HG03095 (cell line): ENCODE data around the gene CENPN.

Experiments
- ATAC-seq: cut with Tn5 transposase; IDR thresholded peaks from one replicate; pipeline ENCODE4 v1.9.1; 2021; ENCODE audit warnings: moderate library complexity; ENCODE audit not compliant: unreplicated experiment

The CENPN gene

GRCh38 chr16:81026429-81026828, 19.4 kb downstream of the CENPN start:
- ATAC-seq, result no peak

GRCh38 chr16:81029930-81030604, 23.1 kb downstream of the CENPN start:
- ATAC-seq, result no peak

GRCh38 chr16:81035398-81035974, 28.5 kb downstream of the CENPN start, which contains the start of gene ATMIN:
Gene ATMIN (plus strand): TSS chr16:81035842. CDS start chr16:81035871, 29 bp downstream.
- peak; percentile 90 for ATAC-seq

- ATAC-seq, result peak; percentile 46
Observed at GRCh38 chr16:81035975-81036750, 29.1 kb downstream of the CENPN start.

- no peak for ATAC-seq
Observed at GRCh38 chr16:81036751-81037350, 29.8 kb downstream of the CENPN start.

GRCh38 chr16:81040131-81040530, 33.1 kb downstream of the CENPN start:
- ATAC-seq, result no peak

GRCh38 chr16:81040842-81041241, 33.8 kb downstream of the CENPN start:
- ATAC-seq, result no peak

- ATAC-seq, result no peak
Observed at GRCh38 chr16:81041696-81042095, 34.7 kb downstream of the CENPN start.

- no peak for ATAC-seq
Observed at GRCh38 chr16:81042821-81043220, 35.8 kb downstream of the CENPN start.

GRCh38 chr16:81053761-81054160, 46.7 kb downstream of the CENPN start:
- no peak for ATAC-seq

- no peak for ATAC-seq
Observed at GRCh38 chr16:81060576-81061306, 53.7 kb downstream of the CENPN start.

GRCh38 chr16:81061307-81061640, 54.3 kb downstream of the CENPN start:
- ATAC-seq, result no peak

GRCh38 chr16:81061871-81062608, 55.0 kb downstream of the CENPN start:
- ATAC-seq, result no peak

- no peak for ATAC-seq
Observed at GRCh38 chr16:81066681-81067080, 59.7 kb downstream of the CENPN start.

- no peak for ATAC-seq
Observed at GRCh38 chr16:81067166-81067565, 60.2 kb downstream of the CENPN start.

GRCh38 chr16:81069063-81069462, 62.0 kb downstream of the CENPN start:
- no peak for ATAC-seq

- ATAC-seq, result no peak
Observed at GRCh38 chr16:81070979-81071378, 64.0 kb downstream of the CENPN start.

GRCh38 chr16:81071805-81072204, 64.8 kb downstream of the CENPN start:
- no peak for ATAC-seq

GRCh38 chr16:81073560-81074330, 66.7 kb downstream of the CENPN start:
- ATAC-seq, result no peak
